AG09309 (cell line): ENCODE results near the gene CADPS2.
A peak's percentile ranks its signal among the peaks of the same experiment; 100 is the strongest.

Source experiments
- DNase-seq: peaks from one replicate; pipeline ENCODE4 v3.0.0-alpha.2; 2010; ENCODE audit warnings: low read depth
- H3K4me3 ChIP-seq: 2 replicates; pipeline ENCODE4 v1.5.1; 2011; ENCODE audit warnings: mild to moderate bottlenecking, low read depth, low read length, moderate library complexity; ENCODE audit not compliant: control insufficient read depth
- CTCF ChIP-seq: IDR thresholded peaks from 2 replicates; pipeline ENCODE4 v1.5.1; 2011; ENCODE audit warnings: mild to moderate bottlenecking, low read depth, low read length, inconsistent platforms; ENCODE audit not compliant: insufficient read depth, control insufficient read depth; ENCODE audit errors: missing control alignments

The CADPS2 gene

GRCh38 chr7:122901250-122901649, 15.0 kb upstream of the CADPS2 start:
- no peak overlapping the region for H3K4me3 ChIP-seq
- no peak for DNase-seq
- no peak for TF ChIP-seq CTCF

GRCh38 chr7:122896509-122896908, 10.2 kb upstream of the CADPS2 start:
- no peak for DNase-seq
- TF ChIP-seq CTCF, result no peak
- no peak overlapping the region for H3K4me3 ChIP-seq

DNA sequence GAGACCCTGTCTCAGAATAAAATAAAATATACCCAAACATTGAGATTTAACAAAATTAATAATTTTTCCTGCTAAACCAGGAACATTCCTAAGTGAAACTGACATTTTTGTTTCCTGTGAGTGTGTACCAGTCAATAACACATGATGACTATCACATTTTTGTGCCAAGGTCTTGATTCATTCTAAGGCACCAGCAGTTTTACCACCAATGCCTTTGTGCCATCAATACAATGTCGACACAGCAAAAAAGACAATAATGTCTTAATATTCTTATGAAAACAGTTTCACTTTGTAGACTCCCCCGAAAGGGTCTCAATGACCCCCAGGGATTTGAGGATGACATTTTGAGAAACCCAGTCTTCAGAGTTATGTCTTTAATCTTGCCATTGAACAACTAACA, 7.2 kb upstream of the CADPS2 start:
- TF ChIP-seq CTCF, result no peak
- no peak overlapping the region for H3K4me3 ChIP-seq
- no peak for DNase-seq

GRCh38 chr7:122889116-122889515, 2.9 kb upstream of the CADPS2 start:
- no peak for TF ChIP-seq CTCF
- no peak overlapping the region for H3K4me3 ChIP-seq
- DNase-seq, result no peak

GRCh38 chr7:122887848-122888247, 1.6 kb upstream of the CADPS2 start:
- DNase-seq, result no peak
- H3K4me3 ChIP-seq, result no peak overlapping the region
- no peak for TF ChIP-seq CTCF

GRCh38 chr7:122887198-122887597, 938 bp upstream of the CADPS2 start:
- H3K4me3 ChIP-seq, result peak overlapping the region; percentile 80
- TF ChIP-seq CTCF, result peak; percentile 21
- peak; percentile 11 for DNase-seq

DNA sequence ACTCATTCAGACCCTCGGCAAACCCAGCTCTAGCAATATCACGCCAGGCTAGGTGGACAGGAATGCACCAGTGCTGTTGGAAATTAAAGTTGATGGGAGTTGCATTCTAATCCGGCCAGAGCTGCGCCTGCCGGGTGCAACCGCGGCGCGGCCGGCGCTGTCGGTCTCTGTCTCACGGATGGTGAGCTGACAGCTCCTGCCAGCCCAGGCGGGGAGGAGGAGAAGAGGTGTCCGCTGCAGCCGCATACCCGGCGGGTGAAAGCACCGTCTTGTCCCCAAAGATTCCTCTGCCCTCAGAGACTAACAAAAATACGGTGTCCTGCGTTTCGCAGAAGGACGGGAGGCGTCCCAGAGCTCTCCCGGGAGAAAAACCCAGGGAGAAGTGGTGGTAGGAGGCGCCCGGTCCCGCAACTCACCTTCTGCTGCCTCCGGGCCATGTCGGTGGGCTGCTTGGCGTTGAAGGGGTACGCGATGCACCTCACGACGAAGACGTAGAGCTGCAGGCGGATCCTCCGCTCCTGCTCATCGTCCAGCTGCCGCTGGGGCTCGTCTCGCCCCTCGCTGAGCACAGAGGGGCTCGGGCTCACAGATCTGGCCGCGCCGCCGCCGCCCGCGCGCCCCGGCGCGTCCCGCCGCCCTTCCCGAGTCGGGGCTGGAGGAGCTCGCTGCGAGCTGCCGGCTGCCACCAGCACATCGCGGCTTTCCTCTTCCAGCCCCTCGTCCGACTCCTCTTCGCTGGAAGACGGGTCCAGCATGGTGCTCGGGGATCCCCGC, 490 bp downstream of the CADPS2 start:
- DNase-seq, result no peak
- H3K4me3 ChIP-seq, result peak overlapping the region; percentile 80
- no peak for TF ChIP-seq CTCF
